ENCODE results near the gene KRABD2.
A peak's percentile ranks its signal among the peaks of the same experiment; 100 is the strongest.
"Not testable (repeated sequence)": the region's sequence is repeated elsewhere in the genome, so short reads cannot be mapped to it uniquely, and the experiment has no call there.

KRABD2 gene

GRCh38 chr17:8382052-8382879 lies 5.8 kb upstream of the KRABD2 start:
- peak overlapping the region; percentile 92 for H3K27ac ChIP-seq
- no peak for TF ChIP-seq CTCF (conservative IDR thresholded peaks at IDR 0.05)

DNA sequence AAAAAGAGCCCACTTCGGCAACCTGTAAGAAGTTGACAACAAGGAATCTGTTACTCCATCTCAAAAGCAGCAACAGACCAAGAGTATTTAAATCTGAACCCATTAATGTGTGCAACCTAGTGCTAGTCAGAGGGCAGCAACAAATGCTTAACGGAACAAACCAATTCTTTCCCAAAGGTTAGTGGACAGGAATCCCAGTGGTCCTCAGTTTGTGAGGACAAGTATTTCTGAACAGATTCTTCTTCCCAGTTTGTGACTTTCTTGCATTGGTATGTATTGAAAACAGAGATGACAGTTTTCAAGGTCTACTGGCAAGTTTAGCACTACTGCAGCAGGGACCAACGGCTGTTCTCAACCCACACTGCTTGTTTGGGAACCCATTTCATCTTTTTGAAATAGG lies 3.5 kb upstream of the KRABD2 start:
- H3K27ac ChIP-seq: peak overlapping the region; percentile 92
- no peak for TF ChIP-seq CTCF (conservative IDR thresholded peaks at IDR 0.05)

DNA sequence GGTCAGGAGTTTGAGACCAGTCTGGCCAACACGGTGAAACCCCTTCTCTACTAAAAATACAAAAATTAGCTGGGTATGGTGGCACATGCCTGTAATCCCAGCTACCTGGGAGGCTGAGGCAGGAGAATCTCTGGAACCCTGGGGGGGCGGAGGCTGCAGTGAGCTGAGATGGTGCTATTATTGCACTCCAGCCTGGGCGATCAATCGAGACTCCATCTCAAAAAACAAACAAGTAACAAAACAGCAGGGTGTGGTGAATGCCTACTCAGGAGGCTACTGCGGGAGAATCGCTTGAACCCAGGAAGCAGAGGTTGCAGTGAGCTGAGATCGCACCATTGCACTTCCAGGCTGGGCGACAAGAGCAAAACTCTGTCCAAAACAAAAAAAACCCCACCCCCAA lies 1.6 kb upstream of the KRABD2 start:
- peak overlapping the region; percentile 92 for H3K27ac ChIP-seq

- H3K27ac ChIP-seq: peak overlapping the region; percentile 92
- no peak for TF ChIP-seq CTCF (conservative IDR thresholded peaks at IDR 0.05)
Observed at GRCh38 chr17:8377422-8377821, 918 bp upstream of the KRABD2 start.

GRCh38 chr17:8375738-8376259 lies 705 bp downstream of the KRABD2 start:
- TF ChIP-seq CTCF (conservative IDR thresholded peaks at IDR 0.05): no peak
- peak overlapping the region; percentile 92 for H3K27ac ChIP-seq

DNA sequence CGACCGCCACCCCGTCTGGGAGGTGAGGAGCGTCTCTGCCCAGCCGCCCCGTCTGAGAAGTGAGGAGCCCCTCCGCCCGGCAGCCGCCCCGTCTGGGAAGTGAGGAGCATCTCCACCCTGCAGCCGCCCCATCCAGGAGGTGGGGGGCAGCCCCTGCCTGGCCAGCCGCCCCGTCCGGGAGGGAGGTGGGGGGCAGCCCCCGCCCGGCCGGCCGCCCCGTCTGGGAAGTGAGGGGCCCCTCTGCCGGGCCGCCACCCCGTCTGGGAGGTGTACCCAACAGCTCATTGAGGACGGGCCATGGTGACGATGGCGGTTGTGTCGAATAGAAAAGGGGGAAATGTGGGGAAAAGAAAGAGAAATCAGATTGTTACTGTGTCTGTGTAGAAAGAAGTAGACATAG lies 2.6 kb downstream of the KRABD2 start:
- H3K27ac ChIP-seq: not testable (repeated sequence)

DNA sequence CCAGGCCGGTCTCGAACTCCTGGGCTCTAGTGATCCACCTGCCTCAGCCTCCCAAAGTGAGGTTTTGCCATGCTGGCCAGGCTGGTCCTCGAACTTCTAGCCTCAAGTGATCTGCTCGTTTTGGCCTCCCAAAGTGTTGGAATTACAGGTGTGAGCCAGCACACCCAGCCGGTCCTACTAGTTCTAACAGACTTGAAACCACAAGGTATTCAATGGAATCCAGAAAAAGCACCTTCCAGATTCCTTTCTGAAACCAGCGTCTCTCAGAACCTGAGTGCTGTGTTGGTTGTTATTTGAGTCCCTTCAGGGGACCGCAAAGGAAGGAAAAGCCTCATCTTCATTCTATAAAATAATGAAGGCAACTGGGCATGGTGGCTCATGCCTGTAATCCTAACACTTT lies 4.1 kb downstream of the KRABD2 start:
- H3K27ac ChIP-seq: no peak overlapping the region
- TF ChIP-seq CTCF (conservative IDR thresholded peaks at IDR 0.05): no peak

DNA sequence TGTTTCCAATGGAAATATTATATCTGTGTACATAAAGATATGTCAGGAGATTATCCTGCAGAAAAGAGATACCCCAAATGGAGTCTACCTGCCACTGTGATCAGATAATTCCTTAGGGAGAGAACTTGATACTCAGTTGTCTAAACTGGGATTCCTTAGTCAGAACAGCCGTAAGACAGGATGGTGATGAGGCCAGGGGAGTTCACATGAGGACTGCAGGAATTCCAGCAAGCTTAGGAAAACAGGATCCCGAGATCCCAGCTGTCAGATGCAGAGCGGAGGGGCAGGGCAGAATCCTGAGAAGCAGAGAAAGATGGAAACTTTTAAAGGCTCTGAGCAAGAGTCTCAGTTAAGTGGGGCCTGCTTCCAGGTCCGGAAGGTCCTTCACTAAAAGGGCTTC lies 4.7 kb downstream of the KRABD2 start:
- H3K27ac ChIP-seq: no peak overlapping the region
- no peak for TF ChIP-seq CTCF (conservative IDR thresholded peaks at IDR 0.05)
